ENCODE data around the gene HMGCL. TPM values are rescaled to one million over a fixed set of nuclear protein-coding genes. Genes with fewer than 3 reads are reported as not detected.

HMGCL gene
- total RNA-seq, 2 experiments from 2014 or later, result 8.9 to 9.6 TPM

DNA sequence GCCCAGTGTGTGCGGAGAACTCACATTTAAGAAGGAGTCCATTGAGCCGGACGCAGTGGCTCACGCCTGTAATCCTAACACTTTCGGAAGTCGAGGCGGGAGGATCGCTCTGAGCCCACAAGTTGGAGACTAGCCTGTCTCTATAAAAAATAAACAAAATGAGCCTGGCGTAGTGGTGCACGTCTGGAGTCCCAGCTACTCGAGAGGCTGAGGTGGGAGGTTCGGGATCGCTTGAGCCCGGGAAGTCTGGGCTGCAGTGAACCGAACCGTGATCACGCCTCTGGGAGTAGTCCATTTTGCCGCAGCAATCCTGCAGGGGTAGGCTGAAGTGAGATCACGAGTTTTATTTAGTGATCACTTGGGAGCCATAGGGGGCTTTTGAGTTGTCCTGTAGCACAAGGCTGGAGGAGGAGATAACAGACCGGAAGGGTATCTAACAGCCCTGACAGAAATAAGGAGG lies 43.4 kb upstream of the HMGCL start:
- DNase-seq (no peak), ATAC-seq (ENCODE audit: poor library complexity) (peak; percentile 11)
- Mint-ChIP-seq H3K27ac (peak overlapping the region; percentile 81), H3K4me1 (ENCODE audit: low read depth) (peaks cover 29% of the 10 kb centered on the region), H3K36me3 (ENCODE audit: low read depth) (peaks cover 20% of the 10 kb centered on the region), H3K9me3 (no peaks in the 10 kb centered on the region), H3K27me3 (no peaks in the 10 kb centered on the region), H3K4me3 (peak overlapping the region; percentile 79)
- Histone ChIP-seq H3K4me1 (ENCODE audit: insufficient read depth, low read length) (peaks cover 29% of the 10 kb centered on the region), H3K9me3 (ENCODE audit: control insufficient read depth in 1 of 2, insufficient read depth in 1 of 2, low read length in 2 of 2) (no peaks in the 10 kb centered on the region), H3K27me3 (ENCODE audit: control insufficient read depth in 1 of 2, insufficient read depth in 2 of 2, low read length in 2 of 2) (no peaks in the 10 kb centered on the region), H3K4me3 (ENCODE audit: low read length) (peak overlapping the region; percentile 86), H3K36me3 (ENCODE audit: insufficient read depth, low read length) (peaks cover 8% of the 10 kb centered on the region), H3K27ac (ENCODE audit: low read depth in 1 of 2, low read length in 2 of 2) (no peak overlapping the region)
- ChIA-PET POLR2A (interaction anchor here (0.6 to 1.1 kb wide), 3 partner anchors 14 to 78 kb away, joined by 3 to 8 read pairs (median 4); partner anchors contain the start of gene LYPLA2), CTCF (interaction anchor here (1.1 to 1.2 kb wide), 2 partner anchors 20 to 59 kb away, joined by 3 to 5 read pairs; no protein-coding TSS in a partner anchor)
- TF ChIP-seq, protein P1, sequence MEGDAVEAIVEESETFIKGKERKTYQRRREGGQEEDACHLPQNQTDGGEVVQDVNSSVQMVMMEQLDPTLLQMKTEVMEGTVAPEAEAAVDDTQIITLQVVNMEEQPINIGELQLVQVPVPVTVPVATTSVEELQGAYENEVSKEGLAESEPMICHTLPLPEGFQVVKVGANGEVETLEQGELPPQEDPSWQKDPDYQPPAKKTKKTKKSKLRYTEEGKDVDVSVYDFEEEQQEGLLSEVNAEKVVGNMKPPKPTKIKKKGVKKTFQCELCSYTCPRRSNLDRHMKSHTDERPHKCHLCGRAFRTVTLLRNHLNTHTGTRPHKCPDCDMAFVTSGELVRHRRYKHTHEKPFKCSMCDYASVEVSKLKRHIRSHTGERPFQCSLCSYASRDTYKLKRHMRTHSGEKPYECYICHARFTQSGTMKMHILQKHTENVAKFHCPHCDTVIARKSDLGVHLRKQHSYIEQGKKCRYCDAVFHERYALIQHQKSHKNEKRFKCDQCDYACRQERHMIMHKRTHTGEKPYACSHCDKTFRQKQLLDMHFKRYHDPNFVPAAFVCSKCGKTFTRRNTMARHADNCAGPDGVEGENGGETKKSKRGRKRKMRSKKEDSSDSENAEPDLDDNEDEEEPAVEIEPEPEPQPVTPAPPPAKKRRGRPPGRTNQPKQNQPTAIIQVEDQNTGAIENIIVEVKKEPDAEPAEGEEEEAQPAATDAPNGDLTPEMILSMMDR (IDR thresholded peaks at IDR 0.05), result peak; percentile 66
- intact Hi-C loops (cut with DNase I, micrococcal nuclease), result loop anchor here (1.0 to 5.0 kb wide), 8 partner anchors 30 to 176 kb away; partner anchors contain the start of genes HMGCL (in 1 of the 2), PNRC2 (in 1 of the 2), RPL11 (in 1 of the 2) and SRSF10 (in 1 of the 2)

DNA sequence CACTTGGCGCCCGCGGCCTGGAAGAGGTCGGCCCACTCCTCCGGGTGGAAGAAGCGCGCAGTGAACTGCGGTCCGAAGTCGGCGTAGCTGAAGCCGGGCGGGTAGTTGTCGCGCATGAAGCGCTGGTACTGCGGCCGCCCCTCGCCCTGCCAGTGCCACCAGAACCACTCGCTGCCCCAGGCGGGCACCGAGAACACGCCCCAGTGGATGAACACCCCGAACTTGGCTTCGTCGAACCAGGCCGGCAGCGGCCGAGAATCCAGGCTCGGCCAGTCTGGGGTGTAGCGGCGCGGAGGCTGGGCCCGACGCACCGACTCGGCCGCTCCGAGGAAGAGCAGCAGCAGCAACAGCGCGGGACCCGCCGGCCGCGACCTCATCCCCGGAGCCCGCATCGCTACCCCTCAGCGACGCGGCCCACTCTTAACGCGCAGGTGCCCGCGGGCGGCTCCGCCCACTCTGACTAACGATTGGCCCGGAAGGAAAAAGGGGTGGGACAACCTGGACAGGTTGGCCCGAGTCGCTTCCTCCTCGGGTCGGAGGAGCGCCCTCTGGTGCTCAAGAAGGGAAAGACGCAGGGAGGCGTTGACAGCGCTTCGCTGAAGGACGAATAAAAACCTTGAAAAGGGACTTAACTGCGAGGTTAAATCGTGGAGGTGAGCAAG lies 42.8 kb upstream of the HMGCL start, which contains the start of gene FUCA1:
TSS of gene FUCA1 (minus strand) at position 396 of the 662 bp plus-strand sequence. CDS start at position 392, 4 bp downstream.
- peak within 1 kb of the TSS; percentile 87 for H3K4me3 Mint-ChIP-seq
- CTCF ChIA-PET, result interaction anchor here (0.6 to 1.4 kb wide), 4 partner anchors 40 to 70 kb away, joined by 3 to 11 read pairs (median 4); no protein-coding TSS in a partner anchor
- Histone ChIP-seq H3K4me3 (ENCODE audit: low read length) (peak within 1 kb of the TSS; percentile 86), H3K27ac (ENCODE audit: low read depth in 1 of 2, low read length in 2 of 2) (peak within 1 kb of the TSS; percentile 29 to 41), H3K4me1 (ENCODE audit: insufficient read depth, low read length) (peaks cover 29% of the 10 kb centered on the region), H3K9me3 (ENCODE audit: control insufficient read depth in 1 of 2, insufficient read depth in 1 of 2, low read length in 2 of 2) (no peaks in the 10 kb centered on the region), H3K36me3 (ENCODE audit: insufficient read depth, low read length) (peaks cover 9% of the 10 kb centered on the region), H3K27me3 (ENCODE audit: control insufficient read depth in 1 of 2, insufficient read depth in 2 of 2, low read length in 2 of 2) (no peaks in the 10 kb centered on the region)
- POLR2A ChIA-PET, result interaction anchor here (1.1 to 1.2 kb wide), 2 partner anchors 57 to 66 kb away, joined by 4 to 8 read pairs; no protein-coding TSS in a partner anchor
- TF ChIP-seq, protein P1 (IDR thresholded peaks at IDR 0.05), result peak; percentile 96
- peak; percentile 99 for ATAC-seq (ENCODE audit: poor library complexity)
- intact Hi-C loops (cut with DNase I, micrococcal nuclease), result loop anchor here (1.0 to 5.0 kb wide), 8 partner anchors 30 to 176 kb away; partner anchors contain the start of genes HMGCL (in 1 of the 2), PNRC2 (in 1 of the 2), RPL11 (in 1 of the 2) and SRSF10 (in 1 of the 2)
- H3K36me3 Mint-ChIP-seq (ENCODE audit: low read depth), result peaks cover 22% of the 10 kb centered on the region
- peak; percentile 90 to 99 (median 95) for DNase-seq
- H3K4me1 Mint-ChIP-seq (ENCODE audit: low read depth), result peaks cover 29% of the 10 kb centered on the region
- peak within 1 kb of the TSS; percentile 81 for H3K27ac Mint-ChIP-seq
- H3K9me3 Mint-ChIP-seq, result no peaks in the 10 kb centered on the region
- H3K27me3 Mint-ChIP-seq, result no peaks in the 10 kb centered on the region

DNA sequence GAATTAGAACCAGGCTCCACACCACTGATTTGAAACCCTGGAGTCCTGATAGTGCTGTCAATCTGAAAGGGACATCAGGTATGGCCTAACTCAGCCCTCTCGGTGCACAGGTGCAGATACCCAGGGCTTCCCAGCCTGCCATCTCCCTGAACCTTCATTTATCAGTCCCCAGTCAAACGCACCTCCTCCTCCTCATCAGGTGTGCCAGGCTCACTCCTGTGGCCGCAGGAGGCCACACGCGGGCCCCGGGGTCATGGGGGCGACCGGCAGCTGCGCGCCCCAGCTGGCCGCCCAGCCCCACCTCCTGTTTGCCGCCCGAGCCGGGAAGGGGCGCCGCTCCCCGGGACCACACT lies 42.3 kb upstream of the HMGCL start:
- H3K9me3 Mint-ChIP-seq, result no peaks in the 10 kb centered on the region
- peaks cover 14% of the 10 kb centered on the region for H3K36me3 ChIP-seq (ENCODE audit: insufficient read depth, low read length)
- DNase-seq (no peak), ATAC-seq (ENCODE audit: poor library complexity) (no peak)
- no peaks in the 10 kb centered on the region for H3K9me3 ChIP-seq (ENCODE audit: control insufficient read depth in 1 of 2, insufficient read depth in 1 of 2, low read length in 2 of 2)
- H3K27me3 ChIP-seq (ENCODE audit: control insufficient read depth in 1 of 2, insufficient read depth in 2 of 2, low read length in 2 of 2), result no peaks in the 10 kb centered on the region
- H3K27ac Mint-ChIP-seq, result peak overlapping the region; percentile 81
- peak overlapping the region; percentile 87 for H3K4me3 Mint-ChIP-seq
- H3K4me3 ChIP-seq (ENCODE audit: low read length), result peak overlapping the region; percentile 86
- no peaks in the 10 kb centered on the region for H3K27me3 Mint-ChIP-seq
- intact Hi-C loops (cut with DNase I, micrococcal nuclease), result loop anchor here (5.0 kb wide), 3 partner anchors 40 to 175 kb away; partner anchors contain the start of genes HMGCL (in 1 of the 2), PNRC2 (in 1 of the 2) and RPL11 (in 1 of the 2)
- peaks cover 29% of the 10 kb centered on the region for H3K4me1 Mint-ChIP-seq (ENCODE audit: low read depth)
- POLR2A ChIA-PET, result interaction anchor here (1.2 kb wide), 1 partner anchor 66 kb away, joined by 4 read pairs; no protein-coding TSS in a partner anchor
- peaks cover 27% of the 10 kb centered on the region for H3K36me3 Mint-ChIP-seq (ENCODE audit: low read depth)
- TF ChIP-seq, protein P1 (IDR thresholded peaks at IDR 0.05), result no peak
- peaks cover 29% of the 10 kb centered on the region for H3K4me1 ChIP-seq (ENCODE audit: insufficient read depth, low read length)
- peak overlapping the region in 1 of 2 donors; percentile 29 for H3K27ac ChIP-seq (ENCODE audit: low read depth in 1 of 2, low read length in 2 of 2)
- CTCF ChIA-PET, result interaction anchor here (0.6 to 1.4 kb wide), 4 partner anchors 39 to 90 kb away, joined by 3 to 11 read pairs (median 3); no protein-coding TSS in a partner anchor

Data from CD4-positive, alpha-beta T cell (primary cell).